Dendritic cell treated with granulocyte-macrophage colony-stimulating factor and Interleukin-4, amounts not matched to agents 40 ng/mL and 50 ng/mL, for 4 days (primary cell): ENCODE data around the gene COA8.
"Not testable (repeated sequence)": the region's sequence is repeated elsewhere in the genome, so short reads cannot be mapped to it uniquely, and the experiment has no call there.

Source experiments
- H3K27ac Mint-ChIP-seq: one replicate; pipeline ENCODE4 v1.8.0; 2022; ENCODE audit warnings: mild to moderate bottlenecking, mixed read lengths
- H3K27me3 Mint-ChIP-seq: one replicate; pipeline ENCODE4 v1.8.0; 2022; ENCODE audit warnings: mild to moderate bottlenecking, mixed read lengths
- H3K36me3 Mint-ChIP-seq: one replicate; pipeline ENCODE4 v1.8.0; 2022; ENCODE audit warnings: low read depth, mixed read lengths
- H3K4me1 Mint-ChIP-seq: one replicate; pipeline ENCODE4 v1.8.0; 2022; ENCODE audit warnings: low read depth, mixed read lengths
- H3K4me3 Mint-ChIP-seq: one replicate; pipeline ENCODE4 v1.8.0; 2022; ENCODE audit warnings: mild to moderate bottlenecking, moderate library complexity, mixed read lengths
- H3K9me3 Mint-ChIP-seq: one replicate; pipeline ENCODE4 v1.8.0; 2022; ENCODE audit warnings: mixed read lengths
- intact Hi-C: fragments of 100-400 bp; cut with micrococcal nuclease; formaldehyde crosslinking; loops from one replicate; pipeline ENCODE4 v1.15.0; 2022

COA8 gene

DNA sequence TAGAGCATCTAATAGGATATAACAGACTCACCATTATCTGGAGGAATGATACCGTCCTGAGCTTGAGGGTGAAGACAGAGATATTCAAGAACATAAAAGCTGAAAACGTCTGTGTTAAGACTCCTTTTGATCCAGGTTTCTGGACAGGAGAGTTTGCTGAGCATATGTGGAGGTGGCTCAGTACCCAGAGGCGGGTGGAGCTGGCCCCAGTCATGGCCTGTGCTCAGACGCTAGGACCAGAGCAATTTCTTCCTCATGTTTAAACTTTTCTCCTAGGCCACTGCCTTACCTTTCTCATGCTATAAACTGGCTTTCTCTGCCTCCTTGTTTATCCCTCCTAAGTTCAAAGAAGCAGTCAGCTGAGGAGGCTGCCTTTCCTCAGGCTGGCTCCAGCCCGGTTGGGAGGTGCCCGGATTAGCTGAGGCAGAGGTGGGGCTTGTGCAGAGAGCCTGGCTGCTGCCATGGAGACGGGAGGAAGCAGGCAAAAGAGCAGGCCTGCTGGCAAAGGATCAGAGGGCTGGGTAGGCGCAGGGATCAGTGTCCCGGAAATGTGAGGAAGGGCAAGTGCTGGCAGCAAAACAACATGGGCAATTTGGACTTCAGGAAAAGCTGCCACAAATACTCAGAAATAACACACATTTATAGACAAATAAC, 13.7 kb downstream of the COA8 start:
- no peaks in the 10 kb centered on the region for H3K4me1 Mint-ChIP-seq
- H3K36me3 Mint-ChIP-seq: peaks cover 77% of the 10 kb centered on the region
- peak overlapping the region; percentile 18 for H3K27ac Mint-ChIP-seq
- intact Hi-C loops: no loop called here
- no peaks in the 10 kb centered on the region for H3K27me3 Mint-ChIP-seq
- H3K9me3 Mint-ChIP-seq: no peaks in the 10 kb centered on the region
- no peak overlapping the region for H3K4me3 Mint-ChIP-seq

DNA sequence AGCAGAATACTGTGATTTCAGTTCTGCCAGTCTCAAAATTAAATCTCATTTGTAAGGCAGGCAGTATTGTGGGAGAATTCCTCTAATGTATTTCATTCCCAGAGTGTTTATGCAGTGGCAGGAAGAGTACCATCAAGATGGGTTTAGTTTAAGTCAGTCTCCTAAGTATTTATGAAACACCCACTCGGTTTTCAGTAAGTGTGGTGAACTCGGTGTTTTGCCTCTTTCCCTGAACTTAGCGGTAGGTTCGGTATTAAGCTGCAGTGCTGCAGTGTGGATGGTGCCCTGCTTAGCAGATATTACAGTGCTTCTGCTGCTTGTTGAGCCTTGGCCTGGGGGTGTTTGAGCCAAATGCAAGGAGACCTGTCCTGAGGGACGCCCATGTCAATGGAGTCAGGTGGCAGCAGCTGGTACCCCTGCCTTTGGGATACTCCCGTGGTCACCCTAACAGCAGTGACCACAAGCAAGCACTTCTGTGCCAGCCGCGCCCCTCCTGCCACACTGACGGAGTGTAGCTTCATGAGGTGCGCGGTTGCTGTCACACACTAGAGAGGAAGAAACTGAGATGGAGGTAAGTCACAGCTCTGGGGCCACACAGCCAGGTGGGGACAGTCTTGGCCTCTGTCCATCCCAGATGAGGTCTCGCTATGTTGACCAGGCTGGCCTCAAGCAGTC, 15.8 kb downstream of the COA8 start:
- peaks cover 87% of the 10 kb centered on the region for H3K36me3 Mint-ChIP-seq
- no peaks in the 10 kb centered on the region for H3K9me3 Mint-ChIP-seq
- intact Hi-C loops: no loop called here
- no peaks in the 10 kb centered on the region for H3K4me1 Mint-ChIP-seq
- H3K4me3 Mint-ChIP-seq: no peak overlapping the region
- no peaks in the 10 kb centered on the region for H3K27me3 Mint-ChIP-seq
- H3K27ac Mint-ChIP-seq: no peak overlapping the region

DNA sequence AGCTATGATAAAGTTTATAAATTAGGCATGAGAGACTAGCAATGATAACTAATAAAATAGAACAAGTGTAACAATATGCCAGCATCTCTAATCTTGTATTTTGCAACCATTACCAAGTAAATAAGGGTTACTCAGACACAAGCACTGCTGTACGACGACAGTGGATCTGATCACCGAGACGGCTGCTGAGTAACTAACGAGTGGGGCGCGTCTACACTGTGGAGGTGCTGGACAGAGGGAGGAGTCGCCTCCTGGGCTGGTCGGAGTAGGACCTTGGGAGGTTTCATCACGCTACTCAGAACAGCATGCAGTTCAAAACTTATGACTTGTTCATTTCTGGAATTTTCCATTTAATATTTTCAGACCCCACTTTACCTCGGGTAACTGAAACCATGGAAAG, 18.4 kb downstream of the COA8 start:
- Mint-ChIP-seq H3K36me3 (peaks cover 77% of the 10 kb centered on the region), H3K27me3 (no peaks in the 10 kb centered on the region), H3K4me1 (no peaks in the 10 kb centered on the region), H3K4me3 (no peak overlapping the region), H3K9me3 (no peaks in the 10 kb centered on the region), H3K27ac (no peak overlapping the region)
- intact Hi-C loops: no loop called here

DNA sequence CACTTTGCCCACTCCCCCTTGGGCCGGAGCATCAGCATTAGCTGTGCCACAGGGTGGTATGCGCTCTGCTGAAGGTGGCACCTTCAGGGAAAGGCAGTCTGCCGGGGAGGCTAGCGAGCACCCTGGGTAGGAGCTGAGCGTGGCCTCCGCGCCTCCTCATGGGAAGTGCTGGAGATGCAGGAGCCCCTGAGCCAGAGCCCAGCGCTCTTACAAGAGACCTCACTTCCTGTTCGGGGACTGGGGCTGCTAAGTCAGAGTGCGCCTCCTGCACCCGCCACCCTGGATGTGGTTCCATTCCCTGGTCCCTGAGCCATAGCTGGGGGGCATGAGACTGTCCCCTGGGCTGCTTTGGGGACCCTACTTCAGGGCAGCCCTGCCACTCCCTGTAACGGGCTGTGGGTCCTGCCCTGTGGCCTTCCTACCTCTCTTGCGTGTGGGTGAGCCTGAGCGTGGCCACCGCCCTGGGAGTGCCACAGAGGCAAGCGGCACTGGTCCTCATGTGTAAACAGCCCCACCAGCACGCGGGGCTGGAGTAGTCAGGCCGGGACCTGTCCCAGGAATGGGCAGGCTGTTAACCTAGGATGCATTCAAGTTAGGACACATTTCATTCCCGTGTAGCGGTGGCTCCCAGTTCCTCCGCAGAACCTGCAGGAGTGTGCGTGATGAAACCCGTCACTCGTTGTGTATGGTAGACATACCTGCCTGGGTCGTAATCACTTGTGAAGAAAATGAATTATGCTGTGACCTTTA, 19.4 kb downstream of the COA8 start:
- H3K4me1 Mint-ChIP-seq: no peaks in the 10 kb centered on the region
- no peak overlapping the region for H3K27ac Mint-ChIP-seq
- peaks cover 72% of the 10 kb centered on the region for H3K36me3 Mint-ChIP-seq
- no peaks in the 10 kb centered on the region for H3K9me3 Mint-ChIP-seq
- H3K4me3 Mint-ChIP-seq: no peak overlapping the region
- H3K27me3 Mint-ChIP-seq: no peaks in the 10 kb centered on the region
- intact Hi-C loops: no loop called here

DNA sequence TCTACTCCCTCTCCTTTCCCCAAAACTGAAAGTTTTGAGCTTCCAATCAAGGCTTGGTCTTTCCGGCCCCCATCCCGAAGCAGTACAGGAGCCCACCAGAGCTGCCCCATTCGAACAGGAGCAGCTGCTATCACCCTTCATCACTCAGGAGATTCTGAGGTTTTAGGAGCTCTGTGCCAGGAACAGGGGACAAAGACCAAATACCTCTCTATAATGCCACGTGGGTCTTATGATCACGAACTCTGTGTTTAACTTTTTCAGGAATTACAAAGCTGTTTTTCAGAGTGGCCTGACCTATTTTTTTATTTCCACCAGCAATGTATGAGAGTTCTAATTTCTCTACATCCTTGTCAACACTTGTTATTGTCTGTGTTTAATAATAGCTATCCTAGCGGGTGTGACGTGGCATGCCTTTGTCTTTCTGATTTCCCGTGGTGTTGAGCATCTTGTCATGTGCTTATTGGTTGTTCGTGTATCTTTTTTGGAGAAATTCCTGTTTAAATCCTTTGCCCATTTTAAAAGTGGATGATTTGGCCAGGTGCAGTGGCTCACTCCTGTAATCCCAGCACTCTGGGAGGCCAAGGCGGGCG, 21.7 kb downstream of the COA8 start:
- intact Hi-C loops: no loop called here
- H3K27me3 Mint-ChIP-seq: no peaks in the 10 kb centered on the region
- H3K9me3 Mint-ChIP-seq: no peaks in the 10 kb centered on the region
- H3K36me3 Mint-ChIP-seq: peaks cover 74% of the 10 kb centered on the region
- H3K4me1 Mint-ChIP-seq: no peaks in the 10 kb centered on the region
- no peak overlapping the region for H3K4me3 Mint-ChIP-seq
- no peak overlapping the region for H3K27ac Mint-ChIP-seq

DNA sequence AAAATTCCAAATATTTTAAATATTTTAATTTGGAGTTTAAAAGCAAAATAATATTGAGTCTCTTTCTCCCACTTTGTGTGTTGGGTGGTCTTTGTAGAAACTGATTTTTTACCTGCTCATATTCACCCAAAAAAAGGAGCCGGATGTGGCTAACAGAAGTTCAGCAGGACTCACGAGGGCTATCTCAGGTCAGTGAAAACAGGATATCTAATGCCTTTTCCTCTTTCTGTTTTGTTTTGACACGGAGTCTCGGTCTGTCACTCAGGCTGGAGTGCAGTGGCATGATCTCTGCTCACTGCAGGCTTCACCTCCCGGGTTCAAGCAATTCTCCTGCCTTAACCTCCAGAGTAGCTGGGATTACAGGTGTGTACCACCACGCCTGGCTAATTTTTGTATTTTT, 30.8 kb downstream of the COA8 start:
- intact Hi-C loops: no loop called here
- peaks cover 30% of the 10 kb centered on the region for H3K36me3 Mint-ChIP-seq
- no peaks in the 10 kb centered on the region for H3K9me3 Mint-ChIP-seq
- no peaks in the 10 kb centered on the region for H3K27me3 Mint-ChIP-seq
- no peak overlapping the region for H3K27ac Mint-ChIP-seq
- peaks cover 12% of the 10 kb centered on the region for H3K4me1 Mint-ChIP-seq
- no peak overlapping the region for H3K4me3 Mint-ChIP-seq

DNA sequence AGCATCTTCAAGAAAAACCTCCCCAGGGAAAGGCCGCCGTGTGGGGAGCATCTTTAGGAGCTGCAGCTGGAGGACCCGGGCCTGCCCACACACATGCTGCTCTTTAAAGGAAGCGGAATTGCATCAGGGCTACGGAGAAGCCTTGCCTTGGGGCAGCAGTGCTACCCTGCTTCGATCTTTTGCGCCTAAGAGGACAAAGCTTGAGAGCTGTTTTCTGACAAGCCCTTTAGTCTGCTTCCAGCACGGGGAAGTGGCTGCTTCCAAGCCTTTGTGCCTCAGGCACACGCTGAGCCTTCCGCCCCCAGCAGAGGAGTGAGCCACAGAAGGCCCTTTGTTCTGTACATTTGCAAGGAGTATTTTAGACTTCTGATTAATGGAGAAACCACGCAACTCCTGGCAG, 31.5 kb downstream of the COA8 start:
- intact Hi-C loops: no loop called here
- H3K4me1 Mint-ChIP-seq: peaks cover 12% of the 10 kb centered on the region
- no peak overlapping the region for H3K27ac Mint-ChIP-seq
- H3K27me3 Mint-ChIP-seq: no peaks in the 10 kb centered on the region
- H3K9me3 Mint-ChIP-seq: no peaks in the 10 kb centered on the region
- peaks cover 24% of the 10 kb centered on the region for H3K36me3 Mint-ChIP-seq
- H3K4me3 Mint-ChIP-seq: no peak overlapping the region

DNA sequence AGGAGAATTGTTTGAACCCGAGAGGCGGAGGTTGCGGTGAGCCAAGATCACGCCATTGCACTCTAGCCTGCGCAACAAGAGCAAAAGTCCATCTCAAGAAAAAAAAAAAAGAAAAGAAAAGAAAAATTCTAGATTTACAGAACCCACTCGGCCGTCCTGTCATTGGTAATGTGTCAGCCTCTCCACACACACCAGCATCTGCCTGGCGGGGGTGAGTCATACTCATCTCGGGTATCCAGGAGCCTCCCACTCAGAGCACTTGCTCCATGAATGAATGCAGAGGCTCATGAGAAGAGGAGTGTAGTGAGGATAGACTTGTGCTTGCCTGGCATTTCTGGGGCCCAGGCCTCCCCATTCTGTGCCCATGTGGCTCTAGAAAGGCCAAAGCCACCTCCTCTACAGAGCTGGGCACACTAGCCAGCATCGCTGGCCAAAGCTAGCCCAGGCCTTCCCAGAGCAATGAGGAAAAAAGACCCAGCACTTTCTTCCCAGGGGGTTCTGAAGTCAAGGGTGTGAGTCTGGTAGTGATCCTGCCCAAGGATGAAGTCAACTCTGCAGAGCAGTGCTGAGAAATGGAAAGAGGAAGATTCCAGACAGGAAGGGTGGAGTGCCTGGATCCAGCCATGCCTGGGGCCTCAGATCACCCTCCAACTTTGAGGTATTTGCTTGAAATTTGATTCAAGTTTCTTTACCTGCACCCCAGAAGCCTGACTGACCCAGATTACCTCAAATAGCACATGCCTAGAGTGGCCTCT, 35.0 kb downstream of the COA8 start:
- H3K4me1 Mint-ChIP-seq: peaks cover 15% of the 10 kb centered on the region
- no peaks in the 10 kb centered on the region for H3K9me3 Mint-ChIP-seq
- H3K27ac Mint-ChIP-seq: peak overlapping the region; percentile 4
- peak overlapping the region; percentile 20 for H3K4me3 Mint-ChIP-seq
- H3K36me3 Mint-ChIP-seq: peaks cover 6% of the 10 kb centered on the region
- intact Hi-C loops: no loop called here
- no peaks in the 10 kb centered on the region for H3K27me3 Mint-ChIP-seq

DNA sequence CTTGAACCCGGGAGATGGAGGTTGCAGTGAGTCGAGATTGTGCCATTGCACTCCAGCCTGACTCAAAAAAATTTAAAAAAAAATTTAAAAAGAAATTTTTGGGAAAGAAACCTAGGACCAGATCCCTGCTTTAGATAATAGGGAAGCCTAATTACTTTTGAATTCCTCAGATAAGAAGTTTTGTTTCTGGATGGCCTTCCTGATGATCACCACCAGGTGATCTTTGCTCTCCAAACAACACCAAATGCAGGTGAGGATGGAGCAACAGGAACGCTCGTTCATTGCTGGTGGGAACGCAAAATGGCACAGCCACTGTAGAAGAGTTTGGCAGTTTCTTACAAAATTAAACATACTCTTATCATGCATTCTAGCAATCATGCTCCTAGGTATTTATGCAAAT, 37.7 kb downstream of the COA8 start:
- Mint-ChIP-seq H3K27me3 (peaks cover 10% of the 10 kb centered on the region), H3K4me1 (peaks cover 36% of the 10 kb centered on the region), H3K36me3 (peaks cover 4% of the 10 kb centered on the region), H3K9me3 (no peaks in the 10 kb centered on the region), H3K27ac (no peak overlapping the region), H3K4me3 (no peak overlapping the region)
- intact Hi-C loops: no loop called here

DNA sequence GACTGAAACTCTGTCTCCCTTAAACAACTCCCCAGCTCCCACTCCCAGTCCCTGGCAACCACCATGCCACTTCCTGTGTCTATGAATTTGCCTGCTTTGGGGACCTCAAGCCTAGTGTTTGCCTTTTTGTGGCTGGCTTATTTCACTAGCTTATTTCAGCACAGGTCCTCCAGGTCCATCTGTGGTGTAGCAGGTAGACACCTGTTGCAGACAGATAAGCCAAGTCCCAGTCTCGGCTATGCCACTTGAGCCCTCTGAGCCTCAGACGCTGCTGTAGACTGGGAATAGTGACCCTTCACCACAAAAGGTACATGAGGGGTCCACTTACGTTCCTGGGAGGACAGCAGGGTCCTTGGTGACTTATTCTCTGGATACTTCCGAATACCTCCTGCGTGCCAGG, 41.9 kb downstream of the COA8 start:
- Mint-ChIP-seq H3K4me1 (peaks cover 60% of the 10 kb centered on the region), H3K27ac (peak overlapping the region; percentile 53), H3K36me3 (peaks cover 4% of the 10 kb centered on the region), H3K27me3 (peaks cover 37% of the 10 kb centered on the region), H3K9me3 (no peaks in the 10 kb centered on the region), H3K4me3 (no peak overlapping the region)
- intact Hi-C loops: loop anchor here (5.0 kb wide), 1 partner anchor 73 kb away; no protein-coding TSS in a partner anchor

DNA sequence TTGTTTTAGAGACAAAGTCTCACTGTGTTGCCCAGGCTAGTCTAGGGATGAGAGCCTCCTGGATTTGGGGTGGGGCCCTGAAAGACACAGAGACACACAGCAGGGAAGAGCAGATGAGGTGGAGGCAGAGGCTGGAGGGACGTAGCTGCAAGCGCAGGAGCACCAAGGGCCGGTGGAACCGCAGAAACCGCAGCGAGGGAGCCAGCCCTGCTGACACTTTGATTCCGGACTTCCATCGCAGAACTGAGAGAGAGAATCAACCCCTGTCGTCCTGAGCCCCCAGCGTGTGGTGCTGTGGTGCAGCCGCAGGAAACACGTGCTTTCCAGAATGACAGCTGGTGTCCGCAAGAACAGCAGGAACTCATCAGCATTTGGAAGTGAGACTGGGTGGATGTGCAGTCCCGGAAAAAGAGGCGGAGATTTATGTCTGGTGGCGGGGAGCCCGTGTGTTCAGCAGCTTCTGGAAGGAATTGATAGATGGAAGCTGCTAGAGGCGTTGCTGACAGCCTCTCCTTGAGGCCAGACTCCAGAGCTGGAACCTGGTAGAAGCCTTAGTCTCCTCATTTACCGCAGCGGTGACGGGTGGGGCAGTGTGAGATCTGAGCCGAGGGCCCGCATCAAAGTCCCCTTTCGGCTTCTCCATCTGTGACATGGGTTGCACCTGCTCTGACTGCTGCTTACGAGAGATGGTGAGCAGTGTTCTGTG, 44.4 kb downstream of the COA8 start:
- Mint-ChIP-seq H3K27ac (peak overlapping the region; percentile 71), H3K4me3 (peak overlapping the region; percentile 73), H3K4me1 (peaks cover 60% of the 10 kb centered on the region), H3K9me3 (peaks cover 17% of the 10 kb centered on the region), H3K36me3 (peaks cover 18% of the 10 kb centered on the region), H3K27me3 (peaks cover 43% of the 10 kb centered on the region)
- intact Hi-C loops: loop anchor here (5.0 kb wide), 1 partner anchor 70 kb away; no protein-coding TSS in a partner anchor

DNA sequence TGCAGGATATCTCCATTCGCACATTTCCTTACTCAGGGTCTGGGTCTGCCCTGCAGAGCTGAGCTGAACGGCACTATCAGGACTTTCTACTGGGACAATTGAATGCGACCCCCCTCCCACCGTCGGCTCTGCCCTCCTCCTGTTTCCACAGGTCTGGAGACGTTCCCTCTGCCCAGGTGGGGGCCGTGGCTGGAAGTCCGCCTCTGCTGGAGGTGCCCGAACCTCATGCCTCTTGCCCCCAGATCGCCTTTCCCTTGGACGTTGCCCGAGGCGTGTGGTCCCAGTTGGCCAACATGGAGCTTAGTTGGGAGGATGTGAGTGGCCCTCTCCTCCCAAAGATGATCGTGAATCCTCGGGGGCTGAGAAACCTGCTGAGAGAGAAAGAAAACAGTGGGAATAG, 45.1 kb downstream of the COA8 start:
- H3K36me3 Mint-ChIP-seq: peaks cover 18% of the 10 kb centered on the region
- intact Hi-C loops: loop anchor here (5.0 kb wide), 1 partner anchor 69 kb away; no protein-coding TSS in a partner anchor
- H3K27ac Mint-ChIP-seq: peak overlapping the region; percentile 71
- peaks cover 43% of the 10 kb centered on the region for H3K27me3 Mint-ChIP-seq
- peaks cover 56% of the 10 kb centered on the region for H3K4me1 Mint-ChIP-seq
- peak overlapping the region; percentile 73 for H3K4me3 Mint-ChIP-seq
- H3K9me3 Mint-ChIP-seq: peaks cover 17% of the 10 kb centered on the region

DNA sequence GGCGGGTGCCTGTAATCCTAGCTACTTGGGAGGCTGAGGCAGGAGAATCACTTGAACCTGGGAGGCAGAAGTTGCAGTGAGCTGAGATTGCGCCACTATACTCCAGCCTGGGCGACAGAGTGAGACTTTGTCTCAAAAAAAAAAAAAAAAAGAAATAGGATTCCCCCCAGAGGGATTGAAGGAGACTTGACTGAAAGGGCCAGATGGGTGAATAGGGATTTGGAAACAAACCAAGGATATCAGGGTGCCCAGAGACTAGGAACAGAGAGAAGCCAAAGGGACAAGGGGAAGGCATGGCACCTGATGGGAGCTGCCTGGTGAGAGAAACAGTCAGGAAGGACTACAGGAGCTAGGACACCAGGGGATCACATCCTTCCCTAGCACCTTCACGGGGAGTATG, 46.3 kb downstream of the COA8 start:
- not testable (repeated sequence) for H3K4me3 Mint-ChIP-seq
- peaks cover 17% of the 10 kb centered on the region for H3K9me3 Mint-ChIP-seq
- intact Hi-C loops: loop anchor here (5.0 kb wide), 1 partner anchor 68 kb away; no protein-coding TSS in a partner anchor
- H3K36me3 Mint-ChIP-seq: peaks cover 18% of the 10 kb centered on the region
- peak overlapping the region; percentile 74 for H3K27ac Mint-ChIP-seq
- H3K4me1 Mint-ChIP-seq: peaks cover 49% of the 10 kb centered on the region
- peaks cover 43% of the 10 kb centered on the region for H3K27me3 Mint-ChIP-seq
